IMR-90 (cell line): ENCODE measurements around the gene C10orf90. TPM values are rescaled to one million over a fixed set of nuclear protein-coding genes. Genes with fewer than 3 reads are reported as not detected.

Experiments used
- ATAC-seq: fragments of 200-7000 bp; cut with Tn5 transposase; 2 replicates; pipeline ENCODE4 v1.9.1; 2020; ENCODE audit warnings: low read depth, mild to moderate bottlenecking, moderate library complexity
- BruUV-seq: library from RNA; stranded (reverse); fragments of 400-500 nt; replicated peaks from 2 replicates; lab custom pipeline; 2021; lab: Mats Ljungman, UMichigan
- CTCF ChIA-PET: fragments of 300-600 bp; formaldehyde crosslinking; extraction: SDS; loops from one replicate; lab custom pipeline; 2021; ENCODE audit warnings: antibody characterized with exemption; lab: Yijun Ruan, JAX
- POLR2A ChIA-PET: fragments of 300-600 bp; sonication (Branson Sonifier 250); formaldehyde crosslinking; loops from one replicate; lab custom pipeline; 2022; ENCODE audit warnings: antibody characterized with exemption; ENCODE audit not compliant: unreplicated experiment; lab: Charles Lee
- DNase-seq: peaks from one replicate; pipeline ENCODE4 v3.0.0; 2013
- H2AFZ ChIP-seq: replicated peaks from 2 replicates; pipeline ENCODE3; 2013; ENCODE audit warnings: low read length, mild to moderate bottlenecking; ENCODE audit not compliant: poor library complexity
- H2AK5ac ChIP-seq: 2 replicates; pipeline ENCODE4 v1.6.1; 2013; ENCODE audit warnings: low read depth, low read length, inconsistent platforms
- H2AK9ac ChIP-seq: replicated peaks from 2 replicates; pipeline ENCODE3; 2013; ENCODE audit warnings: mild to moderate bottlenecking, low read depth, low read length, moderate library complexity; ENCODE audit not compliant: poor library complexity
- H2BK120ac ChIP-seq: 2 replicates; pipeline ENCODE4 v1.6.1; 2013; ENCODE audit warnings: low read depth, low read length, inconsistent platforms
- H2BK15ac ChIP-seq: 3 replicates; pipeline ENCODE4 v1.6.1; 2013; ENCODE audit warnings: low read depth, low read length, inconsistent platforms
- H2BK20ac ChIP-seq: 2 replicates; pipeline ENCODE4 v1.6.1; 2013; ENCODE audit warnings: low read depth, mild to moderate bottlenecking, inconsistent platforms, low read length, moderate library complexity
- H2BK5ac ChIP-seq: 2 replicates; pipeline ENCODE4 v1.6.1; 2013; ENCODE audit warnings: mild to moderate bottlenecking, low read depth, low read length, inconsistent platforms; ENCODE audit not compliant: poor library complexity, severe bottlenecking
- H3K14ac ChIP-seq: replicated peaks from 2 replicates; pipeline ENCODE4 v1.6.1; 2013; ENCODE audit warnings: low read depth, low read length, inconsistent platforms
- H3K18ac ChIP-seq: 2 replicates; pipeline ENCODE4 v1.6.1; 2013; ENCODE audit warnings: low read depth, low read length, control low read depth
- H3K23ac ChIP-seq: 2 replicates; pipeline ENCODE4 v1.6.1; 2013; ENCODE audit warnings: low read depth, low read length, inconsistent platforms
- H3K27ac ChIP-seq: 2 replicates; pipeline ENCODE4 v1.5.1; 2013; ENCODE audit warnings: mild to moderate bottlenecking, control low read depth, low read length; ENCODE audit not compliant: insufficient read depth
- H3K27me3 ChIP-seq: 2 replicates; pipeline ENCODE4 v1.6.1; 2013; ENCODE audit warnings: low read length; ENCODE audit not compliant: control insufficient read depth, insufficient read depth
- H3K36me3 ChIP-seq: 2 replicates; pipeline ENCODE4 v1.6.1; 2013; ENCODE audit warnings: low read length, mixed read lengths; ENCODE audit not compliant: control insufficient read depth, insufficient read depth
- H3K4ac ChIP-seq: 2 replicates; pipeline ENCODE4 v1.6.1; 2013; ENCODE audit warnings: low read depth, low read length, inconsistent platforms
- H3K4me1 ChIP-seq: 2 replicates; pipeline ENCODE4 v1.6.1; 2013; ENCODE audit warnings: low read length, mixed read lengths; ENCODE audit not compliant: control insufficient read depth, insufficient read depth
- H3K4me2 ChIP-seq: 2 replicates; pipeline ENCODE4 v1.6.1; 2013; ENCODE audit warnings: low read depth, mild to moderate bottlenecking, control low read depth, low read length, moderate library complexity
- H3K4me3 ChIP-seq: 2 replicates; pipeline ENCODE4 v1.5.1; 2013; ENCODE audit warnings: low read depth, mild to moderate bottlenecking, control low read depth, low read length, moderate library complexity; ENCODE audit not compliant: insufficient read depth
- H3K56ac ChIP-seq: 2 replicates; pipeline ENCODE4 v1.6.1; 2013; ENCODE audit warnings: low read length, inconsistent platforms; ENCODE audit not compliant: insufficient read depth; ENCODE audit errors: extremely low read depth
- H3K79me1 ChIP-seq, 2 experiments: 2 replicates each; pipeline ENCODE4 v1.6.1; 2013; ENCODE audit warnings: low read length in 2 of 2, inconsistent platforms in 1 of 2, low read depth in 1 of 2
- H3K9ac ChIP-seq: 2 replicates; pipeline ENCODE4 v1.6.1; 2013; ENCODE audit warnings: low read depth, low read length, control low read depth
- H3K9me1 ChIP-seq: 2 replicates; pipeline ENCODE4 v1.6.1; 2013; ENCODE audit warnings: low read length, inconsistent platforms; ENCODE audit not compliant: insufficient read depth
- H3K9me3 ChIP-seq: 2 replicates; pipeline ENCODE4 v1.6.1; 2013; ENCODE audit warnings: low read length; ENCODE audit not compliant: control insufficient read depth, insufficient read depth
- H4K20me1 ChIP-seq: 2 replicates; pipeline ENCODE4 v1.6.1; 2013; ENCODE audit warnings: low read length, inconsistent platforms; ENCODE audit not compliant: insufficient read depth
- H4K5ac ChIP-seq: 2 replicates; pipeline ENCODE4 v1.6.1; 2013; ENCODE audit warnings: mild to moderate bottlenecking, low read depth, low read length, control low read depth
- H4K8ac ChIP-seq, 2 experiments: 2 replicates each; pipeline ENCODE4 v1.6.1; 2013; ENCODE audit warnings: low read depth in 2 of 2, low read length in 2 of 2, control low read depth in 1 of 2, inconsistent platforms in 1 of 2
- H4K91ac ChIP-seq: 2 replicates; pipeline ENCODE4 v1.6.1; 2013; ENCODE audit warnings: low read depth, low read length, inconsistent platforms; ENCODE audit not compliant: insufficient read depth
- BHLHE40 ChIP-seq: fragments of 150-350 bp; IDR thresholded peaks from 2 replicates; pipeline ENCODE4 v1.6.1; 2016; ENCODE audit warnings: mild to moderate bottlenecking, low read depth, low read length
- CEBPB ChIP-seq: IDR thresholded peaks from 2 replicates; pipeline ENCODE4 v1.6.1; 2012; ENCODE audit warnings: low read depth, low read length, improper control_type of control experiment
- CHD1 ChIP-seq: IDR thresholded peaks from 2 replicates; pipeline ENCODE4 v1.6.1; 2012; ENCODE audit warnings: low read depth, low read length, improper control_type of control experiment
- MXI1 ChIP-seq: IDR thresholded peaks from 2 replicates; pipeline ENCODE4 v1.6.1; 2012; ENCODE audit warnings: low read depth, mild to moderate bottlenecking, low read length, moderate library complexity, borderline replicate concordance
- NFE2L2 ChIP-seq: fragments of 150-350 bp; IDR thresholded peaks from 2 replicates; pipeline ENCODE4 v1.6.1; 2016; ENCODE audit warnings: low read depth, mild to moderate bottlenecking, low read length
- RAD21 ChIP-seq: IDR thresholded peaks from 2 replicates; pipeline ENCODE4 v1.6.1; 2012; ENCODE audit warnings: low read length, improper control_type of control experiment
- RCOR1 ChIP-seq: IDR thresholded peaks from 2 replicates; pipeline ENCODE4 v1.6.1; 2012; ENCODE audit warnings: mild to moderate bottlenecking, low read length, improper control_type of control experiment; ENCODE audit not compliant: insufficient replicate concordance
- WGBS, 2 experiments: methylation state at CpG; one replicate each; pipeline versions ENCODE4 v1.1.5 to v1.1.7; 2013; ENCODE audit warnings: missing lambda C conversion rate in 2 of 2; ENCODE audit not compliant: insufficient read length in 1 of 2; ENCODE audit errors: extremely low coverage in 2 of 2; 5-methylcytosine and 5-hydroxymethylcytosine counted together
- dilution Hi-C: fragments of 300-500 bp; cut with HindIII; formaldehyde crosslinking; loops from one replicate; pipeline ENCODE4 v1.14.3; 2018; ENCODE audit warnings: low sequenced_read_pairs; ENCODE audit not compliant: unreplicated experiment
- in situ Hi-C: fragments of 300-500 bp; cut with MboI; formaldehyde crosslinking; loops from 3 replicates; pipeline ENCODE4 v1.14.3; 2019; ENCODE audit warnings: low sequenced_read_pairs, inconsistent platforms, mixed read lengths
- intact Hi-C: fragments of 100-400 bp; cut with micrococcal nuclease; formaldehyde crosslinking; loops from 2 replicates; pipeline ENCODE4 v1.10.0; 2022
- polyA plus RNA-seq, 3 experiments: library from polyadenylated mRNA; depleted of rRNA; stranded (reverse); fragments of >200 nt; gene quantifications; 2 replicates each; pipeline ENCODE4 v1.2.3, GENCODE V29; 2012; ENCODE audit warnings: low replicate concordance in 1 of 3
- total RNA-seq: library from RNA; depleted of rRNA; stranded (reverse); fragments of >200 nt; gene quantifications from 2 replicates; pipeline ENCODE4 v1.2.3, GENCODE V29; 2012
- TF ChIP-seq, protein P1 (sequence below): fragments of 150-350 bp; IDR thresholded peaks from 2 replicates; pipeline ENCODE4 v1.6.1; 2017; ENCODE audit warnings: mild to moderate bottlenecking, antibody characterized with exemption, low read length, low read depth

Gene C10orf90
- total and polyA plus RNA-seq, 2 of the 4 experiments (the other 2 are of a cell fraction), result 0.05 to 0.18 TPM

DNA sequence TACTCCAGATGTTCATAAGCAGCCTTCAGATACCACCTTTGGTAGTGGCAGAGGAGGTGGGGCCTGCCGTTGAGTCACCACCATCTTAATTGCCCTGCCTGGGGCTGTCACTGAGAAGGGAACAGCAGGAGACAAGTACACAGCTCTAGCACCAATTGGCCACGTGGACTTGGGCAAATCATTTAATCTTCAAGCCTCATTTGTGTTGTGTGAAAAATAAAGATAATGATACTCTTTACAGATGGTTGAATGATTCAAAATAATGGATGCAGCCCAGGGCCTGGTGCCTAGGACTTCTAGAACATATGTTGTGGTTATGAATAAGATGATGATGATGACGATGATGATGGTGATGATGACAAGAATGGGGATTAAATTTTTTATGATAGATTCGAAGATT, 170.3 kb downstream of the C10orf90 start:
- no peak overlapping the region for H3K23ac ChIP-seq
- no peak overlapping the region for H2BK5ac ChIP-seq
- peaks cover 3% of the 10 kb centered on the region; the same call in 1 of the 2 replicates for H3K4me1 ChIP-seq
- H3K36me3 ChIP-seq, result no peaks in the 10 kb centered on the region
- no peak overlapping the region for H3K56ac ChIP-seq
- no peak overlapping the region for H3K14ac ChIP-seq
- no peaks in the 10 kb centered on the region for H3K79me1 ChIP-seq
- H3K18ac ChIP-seq, result no peak overlapping the region
- CTCF ChIA-PET, result interaction anchor here (2.6 kb wide), 1 partner anchor 566 kb away, joined by 8 read pairs; no protein-coding TSS in a partner anchor
- BruUV-seq, result no TSS peak
- H3K4ac ChIP-seq, result no peak overlapping the region
- H2BK120ac ChIP-seq, result no peak overlapping the region
- H2AK9ac ChIP-seq, result no peak overlapping the region
- no peak overlapping the region for H2BK15ac ChIP-seq
- no peak overlapping the region for H4K8ac ChIP-seq
- H2AFZ ChIP-seq, result no peak overlapping the region
- TF ChIP-seq NFE2L2 (no peak), CEBPB (no peak), MXI1 (no peak), CHD1 (no peak), BHLHE40 (no peak), RCOR1 (no peak), RAD21 (no peak)
- TF ChIP-seq, protein P1, sequence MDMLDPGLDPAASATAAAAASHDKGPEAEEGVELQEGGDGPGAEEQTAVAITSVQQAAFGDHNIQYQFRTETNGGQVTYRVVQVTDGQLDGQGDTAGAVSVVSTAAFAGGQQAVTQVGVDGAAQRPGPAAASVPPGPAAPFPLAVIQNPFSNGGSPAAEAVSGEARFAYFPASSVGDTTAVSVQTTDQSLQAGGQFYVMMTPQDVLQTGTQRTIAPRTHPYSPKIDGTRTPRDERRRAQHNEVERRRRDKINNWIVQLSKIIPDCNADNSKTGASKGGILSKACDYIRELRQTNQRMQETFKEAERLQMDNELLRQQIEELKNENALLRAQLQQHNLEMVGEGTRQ, result no peak
- DNase-seq (no peak), ATAC-seq (no peak)
- H4K5ac ChIP-seq, result no peak overlapping the region
- H4K91ac ChIP-seq, result no peak overlapping the region
- no peak overlapping the region for H3K27ac ChIP-seq
- dilution Hi-C loops, result no loop called here
- WGBS, 2 experiments, result 100% methylated on average over 2 of the region's 4 CpGs; no CpG with 5 or more reads in 1 of the 2 experiments
- H3K9me1 ChIP-seq, result no peaks in the 10 kb centered on the region
- no peak overlapping the region for H3K4me2 ChIP-seq
- in situ Hi-C loops, result loop anchor here (5.0 kb wide), 1 partner anchor 523 kb away; no protein-coding TSS in a partner anchor
- H2BK20ac ChIP-seq, result no peak overlapping the region
- POLR2A ChIA-PET, result interaction anchor here (0.6 kb wide), 1 partner anchor 48 kb away, joined by 4 read pairs; no protein-coding TSS in a partner anchor
- H3K9me3 ChIP-seq, result no peaks in the 10 kb centered on the region
- H3K4me3 ChIP-seq, result no peak overlapping the region
- no peaks in the 10 kb centered on the region for H4K20me1 ChIP-seq
- peaks cover 2% of the 10 kb centered on the region for H3K27me3 ChIP-seq
- no peak overlapping the region for H2AK5ac ChIP-seq
- no peak overlapping the region for H3K9ac ChIP-seq
- intact Hi-C loops, result loop anchor here (10.0 kb wide), 1 partner anchor 365 kb away; no protein-coding TSS in a partner anchor
